ENCODE results near the gene EHBP1. TPM values are rescaled to one million over a fixed set of nuclear protein-coding genes. Genes with fewer than 3 reads are reported as not detected.

EHBP1 gene
- polyA plus RNA-seq, 1 of the 3 experiments (the other 2 are of a cell fraction), result 62.7 TPM

GRCh38 chr2:62897187-62897827 lies 191.8 kb downstream of the EHBP1 start:
- DNase-seq, result no peak
- POLR2A ChIA-PET, result no interaction called here
- Histone ChIP-seq H3K4me1 (ENCODE audit: control insufficient read depth in 1 of 2, insufficient read depth in 2 of 2, low read depth in 1 of 2, low read length in 1 of 2) (no peaks in the 10 kb centered on the region), H2AFZ (ENCODE audit: low read depth) (no peak overlapping the region), H3K4me3 (ENCODE audit: low read depth in 2 of 2, low read length in 1 of 2) (no peak overlapping the region), H4K20me1 (ENCODE audit: insufficient read depth) (no peaks in the 10 kb centered on the region), H3K9me2 (no peaks in the 10 kb centered on the region), H3K79me2 (ENCODE audit: insufficient read depth) (no peaks in the 10 kb centered on the region), H3K4me2 (no peak overlapping the region), H3F3A (replicated peaks; ENCODE audit: insufficient read depth) (no peaks in the 10 kb centered on the region), H3K9me3 (no peaks in the 10 kb centered on the region), H3K36me3 (replicated peaks in 1 of 2; ENCODE audit: control insufficient read depth in 1 of 2, insufficient read depth in 2 of 2, low read length in 1 of 2) (peaks cover 4 to 11% of the 10 kb centered on the region in 2 experiments), H3K27ac (ENCODE audit: low read depth in 2 of 2, low read length in 1 of 2) (no peak overlapping the region), H3K9ac (no peak overlapping the region), H3K27me3 (ENCODE audit: insufficient read depth) (no peaks in the 10 kb centered on the region)
- CTCF ChIA-PET, result interaction anchor here (0.6 kb wide), 1 partner anchor 659 kb away, joined by 3 read pairs; no protein-coding TSS in a partner anchor
- TF ChIP-seq RXRA (IDR thresholded peaks at IDR 0.05; ENCODE audit: borderline replicate concordance, low read depth) (no peak), ELF1 (IDR thresholded peaks at IDR 0.05) (no peak), JUND (IDR thresholded peaks at IDR 0.05) (no peak), USF1 (IDR thresholded peaks at IDR 0.05; ENCODE audit: borderline replicate concordance, low read depth) (no peak), TCF12 (IDR thresholded peaks at IDR 0.05) (no peak), EZH2phosphoT487 (IDR thresholded peaks at IDR 0.05; ENCODE audit: borderline replicate concordance, low read depth) (no peak), FOSL2 (IDR thresholded peaks at IDR 0.05; ENCODE audit: borderline replicate concordance, low read depth) (no peak), NFIC (IDR thresholded peaks at IDR 0.05; ENCODE audit: borderline replicate concordance) (no peak)

GRCh38 chr2:62904344-62904743 lies 198.8 kb downstream of the EHBP1 start:
- no peak overlapping the region for H3K27ac ChIP-seq (ENCODE audit: low read depth in 2 of 2, low read length in 1 of 2)
- H3K9me3 ChIP-seq, result no peaks in the 10 kb centered on the region
- H3K4me3 ChIP-seq (ENCODE audit: low read depth in 2 of 2, low read length in 1 of 2), result no peak overlapping the region
- H3K79me2 ChIP-seq (ENCODE audit: insufficient read depth), result peaks cover 3% of the 10 kb centered on the region; the same call in 1 of the 2 replicates
- ChIA-PET CTCF (no interaction called here), POLR2A (no interaction called here)
- no peak overlapping the region for H3K9ac ChIP-seq
- no peaks in the 10 kb centered on the region for H3K4me1 ChIP-seq (ENCODE audit: control insufficient read depth in 1 of 2, insufficient read depth in 2 of 2, low read depth in 1 of 2, low read length in 1 of 2)
- no peak overlapping the region for H2AFZ ChIP-seq (ENCODE audit: low read depth)
- 86% methylated on average over 2 of the region's 2 CpGs for WGBS (ENCODE audit: low lambda C conversion rate)
- DNase-seq, result no peak
- H3K27me3 ChIP-seq (ENCODE audit: insufficient read depth), result no peaks in the 10 kb centered on the region
- no peaks in the 10 kb centered on the region for H4K20me1 ChIP-seq (ENCODE audit: insufficient read depth)
- H3K9me2 ChIP-seq, result no peaks in the 10 kb centered on the region
- H3K36me3 ChIP-seq (replicated peaks in 1 of 2; ENCODE audit: control insufficient read depth in 1 of 2, insufficient read depth in 2 of 2, low read length in 1 of 2), result peaks cover 2 to 5% of the 10 kb centered on the region in 2 experiments
- H3F3A ChIP-seq (replicated peaks; ENCODE audit: insufficient read depth), result no peaks in the 10 kb centered on the region
- H3K4me2 ChIP-seq, result no peak overlapping the region
- no peak for TF ChIP-seq ELF1 (IDR thresholded peaks at IDR 0.05)
- no peak for TF ChIP-seq IRF3 (IDR thresholded peaks at IDR 0.05; ENCODE audit: low read depth, low read length)
- TF ChIP-seq RXRA (IDR thresholded peaks at IDR 0.05; ENCODE audit: borderline replicate concordance, low read depth), result no peak
- TF ChIP-seq CTCF (IDR thresholded peaks at IDR 0.05), result no peak
- no peak for TF ChIP-seq TCF12 (IDR thresholded peaks at IDR 0.05)
- no peak for TF ChIP-seq NRF1 (IDR thresholded peaks at IDR 0.05; ENCODE audit: low read depth, low read length)
- no peak for TF ChIP-seq TAF1 (IDR thresholded peaks at IDR 0.05; ENCODE audit: borderline replicate concordance, low read depth, low read length)
- no peak for TF ChIP-seq REST (IDR thresholded peaks at IDR 0.05; ENCODE audit: low read depth, low read length)
- TF ChIP-seq MXI1 (IDR thresholded peaks at IDR 0.05; ENCODE audit: low read depth, low read length), result no peak
- no peak for TF ChIP-seq USF1 (IDR thresholded peaks at IDR 0.05; ENCODE audit: borderline replicate concordance, low read depth)
- TF ChIP-seq MAX (IDR thresholded peaks at IDR 0.05; ENCODE audit: low read depth), result no peak
- no peak for TF ChIP-seq POLR2AphosphoS5 (IDR thresholded peaks at IDR 0.05; ENCODE audit: low read depth, low read length)
- no peak for TF ChIP-seq PBX3 (IDR thresholded peaks at IDR 0.05)
